Retinal pigment epithelial cell (primary cell): ENCODE measurements around the gene EME1.

ENCODE experiments used
- DNase-seq: peaks from one replicate; pipeline ENCODE4 v3.0.0-alpha.2; 2010; ENCODE audit warnings: low read depth
- H3K4me3 ChIP-seq: 2 replicates; pipeline ENCODE4 v1.5.1; 2011; ENCODE audit warnings: mild to moderate bottlenecking, low read length, control low read depth, moderate library complexity
- TF ChIP-seq, protein P1 (sequence below): conservative IDR thresholded peaks from 2 replicates; pipeline ENCODE4 v1.5.1; 2011; ENCODE audit warnings: low read depth, low read length, control low read depth, inconsistent platforms

EME1 gene

DNA sequence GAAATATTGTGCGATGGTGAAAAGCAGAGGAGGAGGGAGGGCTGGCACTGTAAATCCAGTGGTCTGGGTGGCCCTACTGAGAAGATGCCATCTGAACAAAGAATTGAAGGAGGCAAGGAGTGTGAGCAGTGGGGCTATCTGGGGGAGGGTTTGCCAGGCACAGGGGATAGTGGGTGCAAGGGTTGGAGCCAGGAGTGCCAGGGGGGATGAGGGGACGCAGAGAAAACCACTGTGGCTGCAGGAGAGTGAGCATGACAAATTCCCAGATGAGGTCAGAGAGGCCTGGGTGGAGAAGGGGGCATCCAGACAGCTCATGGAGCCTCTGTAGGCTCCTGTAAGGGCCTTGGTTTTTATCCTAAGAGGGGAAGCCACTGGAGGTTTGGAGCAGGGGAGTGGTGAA is 22.3 kb upstream of the EME1 start:
- no peak overlapping the region for H3K4me3 ChIP-seq
- DNase-seq = no peak
- TF ChIP-seq, protein P1, sequence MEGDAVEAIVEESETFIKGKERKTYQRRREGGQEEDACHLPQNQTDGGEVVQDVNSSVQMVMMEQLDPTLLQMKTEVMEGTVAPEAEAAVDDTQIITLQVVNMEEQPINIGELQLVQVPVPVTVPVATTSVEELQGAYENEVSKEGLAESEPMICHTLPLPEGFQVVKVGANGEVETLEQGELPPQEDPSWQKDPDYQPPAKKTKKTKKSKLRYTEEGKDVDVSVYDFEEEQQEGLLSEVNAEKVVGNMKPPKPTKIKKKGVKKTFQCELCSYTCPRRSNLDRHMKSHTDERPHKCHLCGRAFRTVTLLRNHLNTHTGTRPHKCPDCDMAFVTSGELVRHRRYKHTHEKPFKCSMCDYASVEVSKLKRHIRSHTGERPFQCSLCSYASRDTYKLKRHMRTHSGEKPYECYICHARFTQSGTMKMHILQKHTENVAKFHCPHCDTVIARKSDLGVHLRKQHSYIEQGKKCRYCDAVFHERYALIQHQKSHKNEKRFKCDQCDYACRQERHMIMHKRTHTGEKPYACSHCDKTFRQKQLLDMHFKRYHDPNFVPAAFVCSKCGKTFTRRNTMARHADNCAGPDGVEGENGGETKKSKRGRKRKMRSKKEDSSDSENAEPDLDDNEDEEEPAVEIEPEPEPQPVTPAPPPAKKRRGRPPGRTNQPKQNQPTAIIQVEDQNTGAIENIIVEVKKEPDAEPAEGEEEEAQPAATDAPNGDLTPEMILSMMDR = no peak

DNA sequence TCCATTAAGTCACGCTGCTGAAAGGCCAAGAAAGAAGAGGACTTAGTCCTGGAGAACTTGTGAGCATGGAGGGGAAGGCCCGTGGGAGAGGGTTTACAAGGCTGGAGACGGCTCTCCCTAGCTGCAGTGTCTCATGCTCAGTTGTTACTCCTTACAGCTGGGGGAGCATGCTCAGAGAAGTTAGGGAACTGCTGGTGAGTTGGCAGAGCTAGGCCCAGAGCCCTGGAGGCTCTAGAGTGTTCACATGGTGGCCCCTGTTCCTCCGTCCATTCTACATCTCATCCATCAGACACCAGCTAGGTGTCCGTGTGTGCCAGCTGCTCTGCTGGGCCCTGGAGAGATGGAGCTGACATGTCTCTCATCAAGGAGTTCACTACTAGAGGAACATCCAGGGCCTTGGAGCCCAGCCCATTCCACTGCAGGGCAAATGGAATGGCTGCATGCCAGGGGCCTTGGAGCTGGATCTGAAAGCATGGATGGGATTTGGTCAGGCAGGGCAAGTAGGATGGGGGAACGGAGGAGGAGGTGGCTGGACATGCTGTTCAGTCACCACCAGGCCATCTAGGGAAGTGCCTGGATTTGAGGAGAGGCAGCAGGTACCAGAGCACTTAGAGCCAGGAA is 20.8 kb upstream of the EME1 start:
- TF ChIP-seq, protein P1 = no peak
- no peak for DNase-seq
- H3K4me3 ChIP-seq = no peak overlapping the region

DNA sequence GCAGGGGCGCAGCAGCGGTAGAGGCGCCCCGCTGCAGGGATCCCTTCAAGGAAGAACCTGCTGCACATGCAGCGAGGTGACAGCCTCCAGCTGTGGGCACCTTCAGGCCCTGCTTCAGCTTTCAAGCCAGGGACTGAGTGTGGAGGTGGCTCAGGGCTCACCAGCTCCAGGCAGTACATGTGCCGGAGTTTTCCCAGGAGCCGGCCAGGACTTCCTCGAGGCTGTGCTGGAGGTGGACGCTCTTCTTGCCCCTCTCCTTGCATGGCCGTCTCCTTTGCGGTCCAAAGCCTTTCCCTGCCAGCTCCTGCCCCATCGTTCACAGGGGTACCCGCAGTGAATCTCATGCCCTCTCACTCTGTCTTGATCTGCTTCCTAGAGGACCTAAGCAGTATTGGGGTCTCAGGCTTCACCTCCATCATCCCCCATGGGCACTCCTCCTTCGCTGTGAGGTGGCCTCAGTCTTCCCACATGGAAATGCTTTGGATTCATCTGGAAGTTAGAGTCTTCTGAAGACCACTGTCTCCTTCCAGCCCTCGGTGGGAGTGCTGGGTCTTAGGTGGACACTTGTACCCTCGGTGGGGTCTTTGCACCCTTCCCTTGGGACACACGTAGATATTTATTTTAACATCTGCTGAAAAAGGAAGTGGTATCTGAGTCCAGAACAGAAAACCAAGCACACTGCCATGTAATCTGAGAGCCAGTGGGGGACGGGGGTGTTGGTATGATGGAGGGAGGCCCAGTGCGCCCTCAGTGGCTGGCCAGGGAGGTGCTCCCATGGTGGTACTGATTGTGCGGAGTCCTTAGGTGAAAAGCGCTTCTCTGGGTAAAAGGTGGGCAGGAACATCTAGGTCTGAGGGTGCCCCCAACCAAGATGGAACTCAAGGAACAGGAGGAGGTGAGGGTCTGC is 20.1 kb upstream of the EME1 start:
- TF ChIP-seq, protein P1 = no peak
- H3K4me3 ChIP-seq = no peak overlapping the region
- no peak for DNase-seq

DNA sequence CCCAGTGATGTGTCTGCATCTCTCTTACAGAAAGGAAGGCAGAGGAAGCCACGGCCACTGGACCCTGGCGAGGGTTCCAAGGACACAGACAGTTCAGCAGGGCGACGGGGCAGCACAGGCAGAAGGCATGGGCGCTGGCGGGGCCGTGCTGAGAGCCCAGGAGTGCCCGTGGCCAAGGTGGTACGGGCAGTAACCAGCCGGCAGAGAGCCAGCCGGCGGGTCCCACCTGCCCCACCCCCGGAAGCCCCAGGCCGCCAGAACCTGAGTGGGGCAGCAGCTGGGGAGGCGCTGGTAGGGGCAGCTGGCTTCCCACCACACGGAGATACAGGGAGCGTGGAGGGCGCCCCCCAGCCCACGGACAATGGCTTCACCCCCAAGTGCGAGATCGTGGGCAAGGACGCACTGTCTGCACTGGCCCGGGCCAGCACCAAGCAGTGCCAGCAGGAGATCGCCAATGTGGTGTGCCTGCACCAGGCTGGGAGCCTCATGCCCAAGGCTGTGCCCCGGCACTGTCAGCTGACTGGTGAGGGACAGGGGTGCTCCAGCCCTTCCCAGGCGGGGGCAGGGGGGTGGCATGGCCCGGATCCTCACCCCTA is 19.3 kb upstream of the EME1 start:
- no peak overlapping the region for H3K4me3 ChIP-seq
- DNase-seq = no peak
- TF ChIP-seq, protein P1 = no peak

DNA sequence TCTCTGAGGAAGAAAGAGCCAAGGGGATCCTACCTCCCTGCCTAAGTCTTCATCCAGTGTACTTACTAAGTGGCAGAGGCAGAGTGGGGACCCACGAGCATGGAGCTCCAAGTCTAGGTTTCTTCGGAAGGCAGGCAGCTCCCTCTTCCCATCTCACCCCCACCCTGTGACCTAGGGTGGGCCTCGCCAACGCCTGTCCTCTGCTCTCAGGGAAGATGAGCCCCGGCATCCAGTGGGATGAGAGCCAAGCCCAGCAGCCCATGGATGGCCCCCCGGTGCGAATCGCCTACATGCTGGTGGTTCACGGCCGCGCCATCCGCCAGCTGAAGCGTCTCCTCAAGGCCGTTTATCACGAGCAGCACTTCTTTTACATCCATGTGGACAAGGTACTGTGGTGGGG is 18.8 kb upstream of the EME1 start:
- no peak overlapping the region for H3K4me3 ChIP-seq
- no peak for DNase-seq
- TF ChIP-seq, protein P1 = no peak

DNA sequence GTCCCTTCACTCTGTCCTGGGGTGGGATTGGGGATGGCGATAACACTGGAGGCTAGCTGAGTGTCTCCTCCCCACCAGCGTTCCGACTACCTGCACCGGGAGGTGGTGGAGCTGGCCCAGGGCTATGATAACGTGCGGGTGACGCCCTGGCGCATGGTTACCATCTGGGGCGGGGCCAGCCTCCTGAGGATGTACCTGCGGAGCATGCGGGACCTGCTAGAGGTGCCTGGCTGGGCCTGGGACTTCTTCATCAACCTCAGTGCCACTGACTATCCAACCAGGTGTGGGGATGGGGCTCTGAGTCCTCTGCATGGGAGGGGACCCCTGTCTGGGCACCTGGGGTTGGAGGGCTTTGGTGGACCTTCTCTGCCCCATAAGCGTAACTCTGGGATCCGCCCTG is 18.3 kb upstream of the EME1 start:
- no peak overlapping the region for H3K4me3 ChIP-seq
- TF ChIP-seq, protein P1 = no peak
- no peak for DNase-seq
